Lower leg skin (tissue), 3 donors: ENCODE results near the gene PGAP3.

ENCODE experiments used
- POLR2A ChIP-seq, 2 donors: fragments of 450-650 bp; IDR thresholded peaks; one replicate each; pipeline ENCODE4 v1.6.1; 2016 to 2017; ENCODE audit warnings: antibody characterized with exemption in 2 of 2, mild to moderate bottlenecking in 1 of 2, moderate library complexity in 1 of 2
- TF ChIP-seq, protein P1 (sequence below), 3 donors: fragments of 450-650 bp; IDR thresholded peaks; one replicate each; pipeline ENCODE4 v1.5.1; 2016; ENCODE audit warnings: antibody characterized with exemption in 3 of 3, mild to moderate bottlenecking in 3 of 3, moderate library complexity in 2 of 3

GRCh38 chr17:39627047-39627711 is 60.7 kb downstream of the PGAP3 start:
- TF ChIP-seq, protein P1, sequence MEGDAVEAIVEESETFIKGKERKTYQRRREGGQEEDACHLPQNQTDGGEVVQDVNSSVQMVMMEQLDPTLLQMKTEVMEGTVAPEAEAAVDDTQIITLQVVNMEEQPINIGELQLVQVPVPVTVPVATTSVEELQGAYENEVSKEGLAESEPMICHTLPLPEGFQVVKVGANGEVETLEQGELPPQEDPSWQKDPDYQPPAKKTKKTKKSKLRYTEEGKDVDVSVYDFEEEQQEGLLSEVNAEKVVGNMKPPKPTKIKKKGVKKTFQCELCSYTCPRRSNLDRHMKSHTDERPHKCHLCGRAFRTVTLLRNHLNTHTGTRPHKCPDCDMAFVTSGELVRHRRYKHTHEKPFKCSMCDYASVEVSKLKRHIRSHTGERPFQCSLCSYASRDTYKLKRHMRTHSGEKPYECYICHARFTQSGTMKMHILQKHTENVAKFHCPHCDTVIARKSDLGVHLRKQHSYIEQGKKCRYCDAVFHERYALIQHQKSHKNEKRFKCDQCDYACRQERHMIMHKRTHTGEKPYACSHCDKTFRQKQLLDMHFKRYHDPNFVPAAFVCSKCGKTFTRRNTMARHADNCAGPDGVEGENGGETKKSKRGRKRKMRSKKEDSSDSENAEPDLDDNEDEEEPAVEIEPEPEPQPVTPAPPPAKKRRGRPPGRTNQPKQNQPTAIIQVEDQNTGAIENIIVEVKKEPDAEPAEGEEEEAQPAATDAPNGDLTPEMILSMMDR (IDR thresholded peaks at IDR 0.05): no peak
- TF ChIP-seq POLR2A (IDR thresholded peaks at IDR 0.05): no peak
